Subcutaneous adipose tissue (tissue), 4 donors: ENCODE results near the gene SHMT1. TPM values are rescaled to one million over a fixed set of nuclear protein-coding genes. Genes with fewer than 3 reads are reported as not detected.

ENCODE experiments used
- CTCF ChIP-seq: fragments of 450-650 bp; IDR thresholded peaks from one replicate; pipeline ENCODE4 v1.5.1; 2016; ENCODE audit warnings: low read depth, mild to moderate bottlenecking, control low read depth, antibody characterized with exemption, moderate library complexity
- total RNA-seq, 4 donors: library from RNA; depleted of rRNA; stranded (reverse); fragments of >200 nt; gene quantifications; one replicate each; pipeline ENCODE4 v1.1.0, GENCODE V29; 2016

The SHMT1 gene
- total RNA-seq, 4 donors from 2014 or later, result 88.1 to 257 (median 104) TPM

GRCh38 chr17:18362698-18363100, 651 bp downstream of the SHMT1 start:
- no peak for TF ChIP-seq CTCF

- no peak for TF ChIP-seq CTCF
Measured at GRCh38 chr17:18361837-18362697, 1.3 kb downstream of the SHMT1 start.

GRCh38 chr17:18360518-18360917, 2.8 kb downstream of the SHMT1 start:
- TF ChIP-seq CTCF, result no peak

GRCh38 chr17:18356624-18357023, 6.7 kb downstream of the SHMT1 start:
- no peak for TF ChIP-seq CTCF

GRCh38 chr17:18353541-18353940, 9.8 kb downstream of the SHMT1 start:
- no peak for TF ChIP-seq CTCF

- no peak for TF ChIP-seq CTCF
Measured at GRCh38 chr17:18344021-18344420, 19.3 kb downstream of the SHMT1 start.

- no peak for TF ChIP-seq CTCF
Measured at GRCh38 chr17:18339933-18340332, 23.4 kb downstream of the SHMT1 start.
